RCC 7860 (cell line): Measurements from ENCODE around the gene RPL31.

Experiments used
- DNase-seq: peaks from one replicate; pipeline ENCODE4 v3.0.0-alpha.2; 2015; ENCODE audit warnings: low spot score
- FAIRE-seq: peaks from 2 replicates; lab custom pipeline; 2012; peaks lifted over from hg19 to GRCh38; lab: Jason Lieb, UNC

The RPL31 gene

DNA sequence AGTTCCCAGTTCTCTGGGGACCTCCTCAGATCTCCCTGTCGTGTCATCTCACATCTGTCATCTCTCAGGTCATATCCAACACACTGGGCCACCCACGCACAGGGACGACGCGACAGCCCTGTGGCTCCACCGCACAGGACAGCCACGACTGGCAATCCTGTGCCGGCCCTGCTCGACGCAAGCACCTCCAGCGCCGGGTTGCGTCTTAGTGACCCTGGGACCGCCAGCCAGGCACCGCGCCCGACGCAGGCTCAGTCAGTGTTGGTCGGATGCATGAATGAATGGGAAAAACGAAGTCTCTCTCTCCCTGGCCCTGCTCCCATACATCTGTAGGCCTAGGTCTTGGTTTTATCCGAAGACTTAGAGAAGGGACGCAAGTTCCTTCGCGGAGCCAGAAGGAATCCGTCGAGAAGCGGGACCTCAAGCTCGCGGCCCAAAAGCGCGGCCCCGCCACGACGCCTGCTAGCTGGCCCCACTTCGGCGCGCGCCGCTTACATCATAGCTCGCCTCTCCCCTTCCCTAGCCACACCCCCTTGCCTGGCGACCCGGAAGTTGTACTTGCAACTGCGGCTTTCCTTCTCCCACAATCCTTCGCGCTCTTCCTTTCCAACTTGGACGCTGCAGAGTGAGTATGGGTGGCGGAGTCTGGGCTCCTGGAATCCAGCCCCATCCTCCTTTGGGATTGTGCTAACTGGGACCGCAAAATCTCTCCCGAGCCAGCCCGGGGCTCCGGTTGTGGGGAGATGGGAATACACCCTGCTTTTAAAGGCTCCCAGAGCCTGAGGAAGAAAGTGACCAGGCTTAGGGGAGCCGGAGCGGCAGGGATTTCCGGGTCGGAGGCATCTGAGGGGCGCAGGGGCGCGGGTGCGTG lies at the start of gene RPL31:
RPL31 (plus strand) TSS at position 599 of the 871 bp plus-strand sequence. CDS start 413 bp downstream, outside the sequence.
- DNase-seq: peak; percentile 92
- FAIRE-seq: peak; percentile 62

DNA sequence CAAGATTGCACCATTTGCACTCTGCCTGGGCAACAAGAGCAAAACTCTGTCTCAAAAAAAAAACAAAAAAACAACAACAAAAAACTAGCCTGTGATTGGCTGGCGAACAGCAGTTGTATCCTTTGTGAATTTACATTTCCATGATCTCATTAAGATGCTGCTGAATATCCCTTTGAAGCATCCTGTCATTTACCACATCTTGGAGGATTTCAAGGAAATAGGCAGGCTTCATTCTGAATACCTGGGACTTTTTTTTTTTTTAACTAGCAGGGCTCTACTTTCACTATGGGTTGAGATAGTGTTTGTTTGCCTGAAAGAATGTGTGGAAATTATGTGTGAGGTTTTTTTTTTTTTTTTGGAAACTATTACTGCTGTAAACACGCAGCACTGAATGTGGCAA lies 49.6 kb upstream of the RPL31 start:
- no peak for FAIRE-seq
- no peak for DNase-seq

DNA sequence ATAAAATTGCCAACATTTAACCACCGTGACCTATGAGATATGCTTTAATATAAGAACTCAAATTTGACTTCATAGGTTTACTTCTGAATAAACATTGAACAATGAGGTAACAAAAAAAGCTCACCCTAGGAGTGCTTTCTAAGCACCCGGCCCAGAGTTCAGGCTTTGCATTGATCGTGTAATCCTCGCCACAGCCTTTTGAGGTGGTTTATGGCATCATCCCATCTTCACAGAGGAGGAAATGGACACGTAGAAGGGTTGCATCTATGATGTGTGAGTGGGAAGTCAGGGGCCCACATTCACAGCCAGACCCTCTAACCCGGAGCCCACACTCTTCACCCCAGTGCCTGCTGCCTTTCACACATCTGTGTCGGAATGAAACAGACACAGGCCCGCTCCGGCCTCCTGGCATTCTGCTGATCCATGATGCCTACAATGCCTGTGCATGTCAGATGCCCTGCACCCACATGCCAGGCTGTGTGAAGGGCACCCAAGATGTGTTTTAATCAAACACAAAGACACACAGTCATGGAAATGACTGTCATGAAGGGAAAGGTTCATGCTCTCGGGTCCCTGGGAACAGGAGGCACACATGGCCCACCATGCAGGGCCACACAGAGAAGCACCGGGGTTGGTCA lies 48.6 kb upstream of the RPL31 start:
- FAIRE-seq: no peak
- DNase-seq: no peak

DNA sequence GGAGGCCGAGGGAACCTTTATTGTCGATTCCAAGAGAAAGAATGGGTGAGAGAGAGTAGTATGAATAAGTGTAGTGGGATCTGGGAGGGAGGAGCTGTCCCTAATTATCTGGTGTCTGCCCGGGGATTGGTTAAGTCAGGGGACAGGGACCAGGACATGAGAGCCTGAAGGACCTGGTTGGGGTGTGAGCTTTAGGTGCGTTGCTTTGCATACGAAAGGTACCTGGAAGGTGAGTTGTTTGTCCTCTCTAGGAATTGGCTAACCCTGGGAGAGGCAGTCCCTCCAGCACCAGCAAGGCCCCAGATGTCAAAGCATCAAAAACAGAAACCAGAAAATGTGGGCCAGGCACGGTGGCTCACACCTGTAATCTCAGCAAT lies 48.1 kb upstream of the RPL31 start:
- FAIRE-seq (no peak), DNase-seq (no peak)

DNA sequence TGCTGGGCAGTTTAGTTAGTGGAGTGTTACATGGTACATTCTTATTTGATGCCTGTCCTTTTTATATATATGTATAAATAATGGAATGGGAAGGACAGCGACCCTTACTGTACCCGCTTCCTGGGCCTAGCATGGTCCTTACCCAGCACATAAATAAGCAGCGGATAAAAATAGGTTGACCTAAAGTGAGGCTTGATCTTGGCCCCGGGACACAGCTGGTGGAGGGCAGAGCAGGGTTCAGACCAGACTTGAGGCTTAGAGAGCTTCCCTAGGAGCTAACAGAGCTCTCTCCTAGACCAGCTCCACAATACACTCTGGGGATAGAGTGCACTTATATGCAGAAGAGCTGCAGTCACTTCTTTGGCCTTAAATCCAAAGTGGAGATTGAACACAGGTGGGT lies 46.9 kb upstream of the RPL31 start:
- DNase-seq: no peak
- FAIRE-seq: no peak

DNA sequence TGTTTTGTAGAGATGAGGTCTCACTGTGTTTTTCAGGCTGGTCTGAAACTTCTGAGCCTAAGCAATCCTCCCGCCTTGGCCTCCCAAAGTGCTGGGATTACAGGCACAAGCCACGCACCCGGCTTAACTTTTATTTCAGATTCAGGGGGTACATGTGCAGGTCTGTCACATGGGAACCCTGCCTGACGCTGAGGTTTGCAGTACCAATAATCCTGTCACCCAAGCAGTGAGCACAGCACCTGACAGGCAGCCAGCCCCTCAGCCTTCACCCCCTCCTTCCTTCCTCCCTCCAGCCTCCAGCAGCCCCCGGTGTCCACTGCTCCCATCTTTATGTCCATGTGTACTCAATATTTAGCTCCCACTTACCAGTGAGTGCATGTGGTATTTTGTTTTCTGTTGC lies 46.0 kb upstream of the RPL31 start:
- DNase-seq (no peak), FAIRE-seq (no peak)

DNA sequence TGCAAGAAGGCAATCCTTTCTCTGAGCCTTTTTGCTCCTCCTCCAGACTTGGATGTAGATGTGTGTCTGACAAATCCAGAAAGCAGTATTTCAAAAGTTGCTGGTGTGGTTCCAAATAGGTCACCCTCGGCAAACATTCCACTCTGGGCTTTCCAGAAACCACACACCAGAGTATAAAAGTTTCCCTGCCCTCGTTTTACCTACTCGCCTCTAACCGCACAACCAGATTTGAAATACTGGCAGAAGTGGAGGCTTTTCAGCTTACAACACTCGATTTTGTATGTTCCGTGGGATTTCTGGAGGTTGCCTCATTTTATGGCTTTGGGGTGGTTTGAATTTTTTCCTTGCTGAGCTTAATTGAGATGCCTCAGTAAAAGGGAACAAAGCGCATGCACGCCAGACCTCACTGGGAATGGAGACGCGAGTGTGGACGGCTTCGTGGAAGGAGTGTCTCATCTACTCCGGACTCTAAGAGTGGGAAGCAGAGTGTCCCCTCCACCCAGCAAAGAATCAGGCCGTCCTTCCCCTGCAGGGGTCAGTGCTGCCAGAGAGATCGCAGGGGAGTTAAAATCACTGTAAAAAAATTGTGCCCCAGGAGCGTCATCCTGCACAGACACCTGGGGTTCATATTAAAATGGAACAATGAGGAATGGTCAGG lies 44.0 kb upstream of the RPL31 start:
- FAIRE-seq (no peak), DNase-seq (peak; percentile 12)

DNA sequence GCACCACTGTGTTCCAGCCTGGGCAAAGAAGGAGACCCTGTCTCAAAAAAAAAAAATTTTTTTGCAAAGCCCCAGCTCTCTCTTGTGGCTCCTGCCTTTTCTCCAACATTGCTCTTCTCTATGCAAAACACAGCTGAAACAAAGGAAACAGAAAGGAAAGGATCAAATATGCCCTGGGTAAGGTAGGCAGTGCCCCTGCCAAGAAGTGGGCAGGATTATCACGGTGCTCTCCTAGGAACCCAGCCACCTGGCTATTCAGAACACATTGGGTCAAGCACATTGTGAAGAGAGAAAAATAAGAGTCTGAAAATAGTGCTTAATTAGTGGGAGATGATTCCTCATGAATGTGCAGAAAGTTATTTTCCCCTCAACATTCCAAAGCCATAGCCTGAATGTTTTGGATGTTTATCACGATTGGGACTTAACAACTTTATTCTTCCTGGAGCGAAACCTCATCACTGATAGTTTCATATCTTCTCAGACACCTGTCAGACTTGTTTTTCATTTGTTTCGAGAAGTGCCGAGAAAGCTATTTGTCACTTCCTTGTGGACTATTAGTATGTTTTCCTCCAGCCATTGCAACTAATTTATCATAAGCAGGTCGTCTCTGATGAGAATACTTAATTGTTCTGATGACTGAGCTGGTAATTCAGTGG lies 42.7 kb upstream of the RPL31 start:
- FAIRE-seq: no peak
- no peak for DNase-seq

DNA sequence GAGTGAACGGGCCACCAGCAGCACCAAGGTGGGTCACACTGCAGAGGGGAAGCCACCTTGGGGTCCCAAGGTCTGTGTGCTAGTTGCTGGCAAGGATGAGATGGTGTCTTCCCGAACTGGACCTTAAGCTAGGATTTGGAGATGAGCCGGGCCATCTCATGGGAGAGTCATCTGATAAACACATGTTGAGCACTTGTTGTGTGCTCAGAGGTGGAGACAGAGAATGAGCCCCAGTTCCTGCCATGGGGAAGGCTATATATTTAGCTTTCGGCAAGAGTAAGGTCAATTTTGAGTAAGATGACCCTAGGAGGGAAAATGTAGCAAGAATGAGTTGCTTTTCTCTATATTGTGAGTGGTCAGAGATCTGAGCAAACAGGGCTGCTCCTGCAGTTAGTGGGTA lies 41.4 kb upstream of the RPL31 start:
- DNase-seq (no peak), FAIRE-seq (no peak)

DNA sequence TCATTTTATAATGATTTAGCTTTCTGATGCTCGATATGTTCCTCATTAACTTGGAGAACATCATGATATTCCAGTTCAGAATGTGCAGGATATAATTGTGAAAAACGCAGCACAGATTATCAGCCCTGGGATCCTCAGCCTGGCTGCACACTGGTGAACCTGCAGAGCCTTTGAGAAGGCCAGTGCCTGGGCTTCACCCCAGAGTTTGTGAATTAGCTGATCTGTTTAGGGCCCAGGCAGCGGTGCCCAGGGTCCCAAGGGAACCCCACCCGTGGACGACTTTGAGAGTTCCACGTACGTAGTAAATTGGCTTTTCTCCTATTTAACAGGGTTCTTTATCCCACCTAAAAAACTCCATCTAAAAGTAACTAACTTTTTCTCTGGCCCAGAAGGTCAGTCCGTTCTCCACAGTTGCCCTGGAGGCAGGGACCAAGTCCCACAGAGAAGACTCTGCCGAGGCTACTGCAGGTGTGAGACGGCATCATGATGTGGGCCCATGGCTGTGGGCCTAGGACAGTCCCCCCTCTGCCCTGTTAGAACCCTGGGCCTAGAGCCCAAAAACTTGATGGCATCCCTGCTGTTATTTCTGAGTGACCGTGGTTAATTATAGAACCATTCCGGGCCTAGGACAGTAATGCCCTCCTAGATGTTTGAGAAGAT lies 39.6 kb upstream of the RPL31 start:
- FAIRE-seq: no peak
- DNase-seq: no peak

DNA sequence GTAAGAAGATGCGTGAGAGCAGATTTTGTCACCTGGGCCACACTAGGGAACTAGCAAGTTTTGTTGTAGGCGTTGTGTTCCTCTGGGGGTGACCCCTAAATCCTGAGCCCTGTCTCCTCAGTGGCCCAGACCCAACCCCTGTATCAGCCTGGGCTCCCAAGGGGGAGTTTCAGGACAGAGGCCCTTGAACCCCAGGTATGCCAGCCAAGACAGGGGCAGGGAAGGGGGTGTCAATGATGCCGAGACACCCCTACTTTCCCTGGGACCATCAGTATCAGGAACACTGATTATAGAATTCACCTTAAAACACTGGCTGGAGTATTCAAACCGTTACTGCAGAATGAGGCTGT lies 39.1 kb upstream of the RPL31 start:
- FAIRE-seq (no peak), DNase-seq (no peak)

DNA sequence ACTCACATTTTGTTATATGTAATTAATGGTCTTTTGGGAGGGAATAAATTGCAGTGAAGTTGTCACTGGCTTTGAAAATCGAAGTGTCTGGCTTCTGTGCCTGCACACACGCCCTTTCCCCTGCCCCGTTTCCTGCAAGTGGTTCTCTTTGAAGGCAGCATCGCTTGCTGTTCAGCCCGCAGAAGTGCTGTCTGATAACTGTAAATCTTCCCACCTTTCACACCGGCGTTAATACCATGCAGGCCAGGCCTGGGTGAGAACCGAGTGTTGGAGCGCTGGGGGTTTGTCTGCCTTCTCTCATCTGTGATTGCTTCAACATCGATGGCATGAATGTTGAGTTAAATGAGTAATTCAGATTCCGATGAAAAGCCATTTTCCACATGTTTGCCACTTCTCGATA lies 37.9 kb upstream of the RPL31 start:
- DNase-seq (no peak), FAIRE-seq (no peak)

DNA sequence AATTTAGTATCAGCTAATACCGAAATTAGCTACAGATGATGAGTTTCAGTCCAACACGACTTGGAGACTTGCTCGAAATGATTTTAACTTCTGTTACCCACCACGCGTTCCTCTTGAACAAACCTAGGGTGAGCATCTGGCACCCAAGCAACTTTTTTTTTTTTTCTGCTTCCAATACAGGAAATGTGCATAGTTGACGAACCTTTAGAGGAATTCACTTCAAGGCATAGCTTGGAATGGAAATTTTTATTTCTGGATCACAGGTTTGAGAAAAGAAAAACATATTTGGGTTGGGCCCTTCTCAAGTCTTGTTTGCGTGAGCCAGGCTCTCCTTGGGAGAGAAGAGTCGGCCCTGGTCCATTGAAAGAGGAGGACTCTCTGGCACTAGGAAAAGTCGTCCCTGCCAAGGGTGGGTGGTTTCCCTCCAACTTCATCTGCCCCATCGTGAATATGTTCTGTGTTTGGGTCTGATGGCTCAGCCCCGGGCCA lies 37.4 kb upstream of the RPL31 start:
- DNase-seq (no peak), FAIRE-seq (no peak)

DNA sequence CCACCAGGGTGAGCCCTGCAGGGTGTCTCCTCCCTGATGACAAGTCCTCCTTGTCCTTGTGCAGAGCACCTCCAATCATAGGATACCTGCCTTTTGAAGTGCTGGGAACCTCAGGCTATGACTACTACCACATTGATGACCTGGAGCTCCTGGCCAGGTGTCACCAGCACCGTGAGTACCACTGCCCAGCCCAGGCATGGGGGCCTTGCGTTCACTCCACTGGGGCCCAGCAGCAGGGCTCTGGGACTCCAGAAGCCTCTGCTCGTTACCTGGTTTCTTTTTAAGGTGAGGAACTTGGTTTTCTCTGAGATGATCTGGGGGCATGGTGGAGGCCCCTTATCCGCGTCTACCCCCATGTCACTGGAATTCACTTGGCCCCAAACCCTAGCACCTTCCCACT lies 36.5 kb upstream of the RPL31 start:
- no peak for FAIRE-seq
- DNase-seq: no peak

DNA sequence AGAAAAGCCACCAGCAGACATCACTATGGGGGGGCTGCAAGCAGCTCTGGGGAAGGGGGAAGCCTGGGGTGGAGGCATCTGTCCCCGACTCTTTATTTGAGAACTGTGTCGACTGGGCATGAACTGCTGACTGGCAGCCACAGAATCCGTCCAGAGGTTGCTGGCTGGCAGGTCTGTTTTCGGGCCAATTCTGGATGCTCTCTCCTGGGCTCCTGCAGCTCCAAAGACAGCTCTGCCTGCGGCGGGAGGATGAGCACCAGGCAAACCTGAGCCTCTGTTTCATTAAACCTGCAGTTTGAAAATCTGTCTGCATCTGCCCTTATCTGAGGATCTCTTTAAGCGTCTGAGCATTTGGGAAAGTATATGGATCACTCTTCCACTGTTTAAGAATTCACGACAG lies 34.4 kb upstream of the RPL31 start:
- DNase-seq (no peak), FAIRE-seq (no peak)

DNA sequence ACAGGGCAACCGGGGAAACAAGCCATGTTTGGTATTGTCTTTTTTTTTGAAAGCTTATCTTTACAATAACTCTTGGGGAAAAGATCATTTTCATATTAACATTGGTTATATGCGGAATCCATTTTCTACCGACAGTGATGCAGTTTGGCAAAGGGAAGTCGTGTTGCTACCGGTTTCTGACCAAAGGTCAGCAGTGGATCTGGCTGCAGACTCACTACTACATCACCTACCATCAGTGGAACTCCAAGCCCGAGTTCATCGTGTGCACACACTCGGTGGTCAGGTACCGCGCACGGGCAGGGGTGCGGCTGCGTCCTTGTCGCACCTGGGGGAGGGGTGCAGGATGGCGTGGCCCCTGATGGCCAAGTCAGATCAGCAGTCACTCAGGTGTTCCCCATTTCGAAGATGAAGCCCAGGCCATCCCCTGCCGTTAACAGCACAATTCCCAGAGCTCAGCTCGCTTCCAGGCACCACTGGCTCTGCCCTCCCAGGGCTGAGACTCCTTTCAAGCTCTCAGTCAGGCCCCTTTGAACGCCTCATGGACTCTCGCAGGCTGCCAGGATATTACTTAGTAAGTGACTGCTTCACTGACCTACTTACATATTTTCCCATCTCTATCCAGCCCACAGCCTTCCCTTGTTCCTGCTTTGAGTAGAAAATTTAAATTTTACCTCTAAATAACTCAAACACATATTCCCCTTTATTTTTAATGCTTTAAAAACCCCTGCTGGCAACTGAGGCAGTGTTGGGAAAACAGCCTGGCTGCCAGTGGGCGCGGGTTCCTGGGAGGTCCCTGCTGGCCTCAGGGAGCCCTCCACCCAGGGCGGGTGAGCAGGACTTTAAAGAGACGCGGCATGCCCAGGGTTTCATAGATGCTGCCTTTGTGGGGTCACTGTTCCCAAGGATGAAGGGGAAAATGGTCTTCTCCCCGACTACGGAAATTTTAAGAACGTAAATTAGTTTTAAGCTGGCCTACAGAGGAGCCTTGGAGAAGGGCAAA lies 33.6 kb upstream of the RPL31 start:
- FAIRE-seq (no peak), DNase-seq (no peak)

DNA sequence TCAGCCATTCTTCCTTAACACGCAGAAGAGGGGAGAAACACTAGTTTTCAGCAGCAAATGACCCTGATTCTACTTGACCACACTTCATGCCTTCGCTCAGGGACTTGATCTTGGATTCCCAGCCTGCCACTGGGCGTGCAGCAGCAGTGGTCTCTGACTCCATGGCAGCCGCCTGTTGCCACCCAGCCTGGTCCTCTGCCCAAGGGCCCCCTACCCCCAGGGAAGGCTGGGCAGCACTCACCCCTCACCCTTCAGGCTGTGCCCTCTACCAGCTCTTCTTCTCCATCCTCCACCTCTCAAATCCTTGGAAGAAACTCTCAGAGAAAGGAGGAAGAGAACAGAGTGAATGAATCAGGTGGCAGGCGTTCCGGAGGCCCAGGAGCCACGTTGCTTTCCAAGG lies 32.1 kb upstream of the RPL31 start:
- no peak for FAIRE-seq
- DNase-seq: no peak

DNA sequence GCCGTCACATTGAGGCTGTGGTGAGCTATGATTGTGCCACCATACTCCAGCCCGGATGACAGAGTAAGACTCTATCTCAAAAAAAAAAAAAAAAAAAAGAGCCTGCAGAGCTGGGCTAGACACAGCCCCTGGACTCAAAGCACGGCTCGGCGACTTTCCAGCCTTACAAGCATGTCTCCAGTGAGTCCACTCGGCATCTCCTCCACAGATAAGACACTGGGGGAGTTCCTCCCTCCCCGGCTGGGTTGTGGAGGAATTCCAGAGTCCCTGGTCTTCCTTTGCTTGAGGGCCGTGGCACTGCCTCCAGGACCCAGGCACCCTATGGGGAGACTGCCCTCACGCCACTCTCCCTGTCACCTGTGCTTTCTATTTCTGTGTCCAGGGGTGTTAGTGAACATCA lies 30.9 kb upstream of the RPL31 start:
- no peak for DNase-seq
- FAIRE-seq: no peak

DNA sequence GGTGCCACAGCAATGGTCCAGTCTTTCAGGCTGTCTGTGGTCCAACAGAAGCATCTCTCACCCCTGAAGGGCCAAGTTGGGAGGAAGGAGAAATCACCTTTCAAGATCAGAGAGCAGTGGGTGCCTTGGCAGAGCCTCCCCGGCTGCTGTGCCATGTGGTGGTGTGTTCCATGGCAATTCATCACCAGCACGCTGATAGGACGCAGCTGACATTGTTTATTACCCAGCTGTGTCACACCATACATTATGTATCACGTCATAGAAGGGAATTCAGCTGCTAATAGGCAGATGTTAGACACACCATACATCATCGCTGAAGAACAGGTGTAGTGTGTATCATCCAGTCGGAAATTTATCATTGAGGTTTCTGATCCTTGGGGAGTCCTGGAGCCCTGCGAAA lies 29.6 kb upstream of the RPL31 start:
- DNase-seq: no peak
- FAIRE-seq: no peak
